Spinal cord (tissue), 10 donors: Measurements from ENCODE around the gene FAM216A. TPM values are rescaled to one million over a fixed set of nuclear protein-coding genes. Genes with fewer than 3 reads are reported as not detected.
"Not testable (repeated sequence)": the region's sequence is repeated elsewhere in the genome, so short reads cannot be mapped to it uniquely, and the experiment has no call there.

Experiments used
- DNase-seq, 6 donors: peaks; one replicate each; pipeline versions ENCODE4 v3.0.0 to v3.0.0-alpha.2; 2013 to 2015; ENCODE audit warnings: low spot score in 6 of 6, low read depth in 4 of 6
- H3K27ac ChIP-seq: one replicate; pipeline ENCODE4 v1.5.1; 2013; ENCODE audit warnings: low read depth, low read length, control low read depth
- H3K27me3 ChIP-seq: one replicate; pipeline ENCODE4 v1.6.1; 2013; ENCODE audit warnings: low read length; ENCODE audit not compliant: control insufficient read depth, insufficient read depth
- H3K36me3 ChIP-seq: one replicate; pipeline ENCODE4 v1.6.1; 2013; ENCODE audit warnings: low read length; ENCODE audit not compliant: control insufficient read depth, insufficient read depth
- H3K4me1 ChIP-seq: one replicate; pipeline ENCODE4 v1.6.1; 2013; ENCODE audit warnings: low read length; ENCODE audit not compliant: control insufficient read depth, insufficient read depth
- H3K4me3 ChIP-seq: one replicate; pipeline ENCODE4 v1.5.1; 2013; ENCODE audit warnings: low read depth, low read length, control low read depth
- H3K9me3 ChIP-seq: one replicate; pipeline ENCODE4 v1.6.1; 2013; ENCODE audit warnings: low read length; ENCODE audit not compliant: control insufficient read depth, insufficient read depth
- WGBS: methylation state at CpG from one replicate; pipeline ENCODE4 v1.1.5; 2013; ENCODE audit warnings: missing lambda C conversion rate; ENCODE audit not compliant: insufficient coverage; 5-methylcytosine and 5-hydroxymethylcytosine counted together
- polyA plus RNA-seq, 2 donors: library from polyadenylated mRNA; unstranded; fragments of 120-200 nt; gene quantifications; one replicate each; pipeline ENCODE4 v1.2.1, GENCODE V29; 2013; ENCODE audit not compliant: insufficient read length in 2 of 2
- total RNA-seq, 2 donors: library from RNA; depleted of rRNA in 1 of 2; stranded (reverse); fragments of 120-200 nt in 1 of 2; fragments of >200 nt in 1 of 2; gene quantifications; one replicate each; pipeline versions ENCODE4 v1.2.3 to v1.2.4, GENCODE V29; 2013 to 2014
- donor health status: healthy.

FAM216A gene
- total and polyA plus RNA-seq, 4 donors = 24.4 to 77.2 (median 53.4) TPM

DNA sequence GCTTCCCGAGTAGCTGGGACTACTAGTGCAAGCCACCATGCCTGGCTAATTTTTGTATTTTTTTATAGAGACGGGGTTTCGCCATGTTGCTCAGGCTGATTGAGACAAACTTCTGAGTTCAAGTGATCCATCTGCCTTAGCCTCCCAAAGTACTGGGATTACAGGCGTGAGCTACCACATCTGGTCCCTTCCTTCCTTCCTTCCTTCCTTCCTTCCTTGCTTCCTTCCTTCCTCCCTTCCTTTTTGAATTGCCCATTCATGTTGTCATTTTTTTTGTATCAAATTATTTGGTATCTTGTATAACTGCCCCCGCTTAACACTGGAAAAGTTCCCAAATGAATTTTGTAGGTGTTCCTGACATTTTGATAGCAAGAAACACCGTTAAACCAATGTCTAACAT, 45.2 kb downstream of the FAM216A start:
- H3K4me3 ChIP-seq = no peak overlapping the region
- no peaks in the 10 kb centered on the region for H3K36me3 ChIP-seq
- no peak for DNase-seq
- H3K4me1 ChIP-seq = no peaks in the 10 kb centered on the region
- no peaks in the 10 kb centered on the region for H3K9me3 ChIP-seq
- H3K27me3 ChIP-seq = no peaks in the 10 kb centered on the region
- 93% methylated on average over 2 of the region's 6 CpGs for WGBS
- H3K27ac ChIP-seq = no peak overlapping the region

DNA sequence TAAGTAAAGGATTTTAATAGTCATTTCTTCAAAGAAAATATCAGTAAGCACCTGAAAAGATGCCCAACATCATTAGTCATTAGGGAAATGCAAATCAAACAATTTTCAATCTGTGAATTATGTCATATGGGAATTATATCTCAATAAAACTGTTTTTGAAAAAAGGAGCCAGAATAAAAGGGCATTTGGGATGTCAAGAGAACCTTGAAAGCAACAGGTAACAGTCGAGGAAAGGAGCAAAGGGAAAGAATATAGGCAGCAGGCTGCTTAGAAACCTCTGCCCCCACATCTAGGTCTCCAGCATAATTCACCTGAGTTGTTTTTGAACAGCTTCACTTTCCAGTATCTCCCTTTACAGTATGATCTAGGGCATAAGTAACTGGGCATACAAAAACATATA, 45.7 kb downstream of the FAM216A start:
- no peaks in the 10 kb centered on the region for H3K36me3 ChIP-seq
- no peaks in the 10 kb centered on the region for H3K4me1 ChIP-seq
- no peak overlapping the region for H3K27ac ChIP-seq
- H3K4me3 ChIP-seq = no peak overlapping the region
- no peak for DNase-seq
- no peaks in the 10 kb centered on the region for H3K9me3 ChIP-seq
- H3K27me3 ChIP-seq = no peaks in the 10 kb centered on the region
- no CpG with 5 or more reads among the region's 1 CpG for WGBS

DNA sequence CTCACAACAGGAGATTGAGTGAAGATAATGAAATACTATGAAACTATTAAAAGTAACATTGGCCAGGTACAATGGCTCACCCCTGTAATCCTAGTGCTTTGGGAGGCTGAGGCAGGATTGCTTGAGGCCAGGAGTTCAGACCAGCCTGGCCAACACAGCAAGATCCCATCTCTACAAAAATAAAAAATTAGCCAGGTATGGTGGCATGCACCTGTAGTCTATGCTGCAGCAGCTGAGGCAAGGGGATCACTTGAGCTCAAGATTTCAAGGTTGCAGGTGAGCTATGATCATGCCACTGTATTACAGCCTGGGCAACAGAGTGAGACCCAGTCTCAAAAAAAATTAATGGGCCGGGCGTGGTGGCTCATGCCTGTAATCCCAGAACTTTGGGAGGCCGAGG, 48.4 kb downstream of the FAM216A start:
- no peak overlapping the region for H3K27ac ChIP-seq
- H3K4me3 ChIP-seq = no peak overlapping the region
- no peaks in the 10 kb centered on the region for H3K9me3 ChIP-seq
- no peak for DNase-seq
- 86% methylated on average over 3 of the region's 3 CpGs for whole genome bisulfite sequencing
- no peaks in the 10 kb centered on the region for H3K36me3 ChIP-seq
- no peaks in the 10 kb centered on the region for H3K27me3 ChIP-seq
- H3K4me1 ChIP-seq = no peaks in the 10 kb centered on the region

DNA sequence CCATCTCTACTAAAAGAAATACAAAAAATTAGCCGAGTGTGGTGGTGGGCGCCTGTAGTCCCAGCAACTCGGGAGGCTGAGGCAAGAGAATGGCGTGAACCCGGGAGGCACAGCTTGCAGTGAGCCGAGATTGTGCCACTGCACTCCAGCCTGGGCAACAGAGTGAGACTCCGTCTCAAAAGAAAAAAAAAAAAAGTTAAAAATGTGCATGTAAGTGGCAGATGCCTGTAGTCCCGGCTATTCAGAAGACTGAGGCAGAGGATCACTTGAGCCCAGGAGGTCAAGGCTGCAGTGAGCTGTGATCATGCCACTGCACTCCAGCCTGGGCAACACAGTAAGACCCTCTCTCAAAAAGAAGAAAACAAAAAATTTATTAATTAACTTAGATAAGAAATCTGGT, 49.4 kb downstream of the FAM216A start:
- H3K4me3 ChIP-seq, H3K36me3 ChIP-seq, H3K27me3 ChIP-seq, H3K27ac ChIP-seq, H3K4me1 ChIP-seq, DNase-seq, H3K9me3 ChIP-seq: not testable (repeated sequence)
- no CpG with 5 or more reads among the region's 8 CpGs for WGBS

DNA sequence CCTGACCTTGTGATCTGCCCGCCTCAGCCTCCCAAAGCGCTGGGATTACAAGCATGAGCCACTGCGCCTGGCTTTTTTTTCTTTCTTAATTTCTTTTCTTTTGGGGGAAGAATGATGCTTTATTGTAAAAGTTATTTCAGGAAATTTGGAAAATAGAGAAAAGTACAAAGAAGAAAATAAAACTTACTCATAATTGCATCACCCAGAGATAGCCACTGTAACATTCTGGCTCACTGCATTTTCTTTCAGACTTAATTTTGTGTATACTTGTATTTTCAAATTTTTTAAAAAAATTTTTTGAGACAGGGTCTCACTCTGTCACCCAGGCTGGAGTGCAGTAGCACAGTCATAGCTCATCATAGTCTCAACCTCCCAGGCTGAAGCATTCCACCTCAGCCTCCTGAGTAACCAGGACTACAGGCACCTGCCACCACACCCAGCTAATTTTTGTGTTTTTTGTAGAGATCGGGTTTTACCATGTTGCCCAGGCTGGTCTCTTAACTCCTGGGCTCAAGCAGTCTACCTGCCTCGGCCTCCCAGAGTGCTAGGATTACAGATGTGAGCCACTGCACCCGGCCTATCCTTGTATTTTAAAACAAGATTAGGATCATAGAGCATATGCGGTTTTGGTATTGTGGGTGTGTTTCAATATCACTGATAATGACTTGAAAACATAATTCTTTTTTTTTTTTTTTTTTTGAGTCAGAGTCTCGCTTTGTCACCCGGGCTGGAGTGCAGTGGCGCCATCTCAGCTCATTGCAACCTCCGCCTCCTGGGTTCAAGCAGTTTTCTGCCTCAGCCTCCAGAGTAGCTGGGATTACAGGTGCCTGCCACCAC, 52.4 kb downstream of the FAM216A start:
- 93% methylated on average over 6 of the region's 11 CpGs for WGBS
- not testable (repeated sequence) for H3K27me3 ChIP-seq, DNase-seq

DNA sequence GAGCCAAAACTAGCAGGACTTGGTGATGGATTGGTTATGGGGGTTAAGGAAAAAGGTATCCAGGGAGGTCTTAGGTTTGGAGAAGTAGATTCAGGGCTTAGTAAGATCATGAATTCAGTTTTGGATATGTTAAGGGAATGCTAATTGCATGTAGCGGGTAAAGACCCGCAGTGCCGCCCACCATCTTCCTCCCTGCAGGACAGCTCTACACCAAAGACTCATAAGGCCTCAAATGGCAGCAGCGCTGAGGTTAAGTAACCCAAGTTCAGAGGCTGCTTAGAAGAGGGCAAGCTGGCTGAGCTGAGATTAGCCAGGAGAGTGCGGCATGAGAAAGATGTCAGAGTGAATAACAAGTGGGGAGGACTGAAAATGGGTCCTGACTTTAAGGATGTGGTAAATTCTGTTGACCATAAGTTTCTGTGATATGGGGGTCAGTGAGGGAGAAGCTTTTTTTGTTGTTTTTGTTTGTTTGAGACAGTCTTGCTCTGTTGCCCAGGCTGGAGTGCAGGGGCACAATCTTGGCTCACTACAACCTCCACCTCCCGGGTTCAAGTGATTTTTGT, 59.7 kb downstream of the FAM216A start:
- Histone ChIP-seq H3K27ac (no peak overlapping the region), H3K27me3 (no peaks in the 10 kb centered on the region), H3K9me3 (no peaks in the 10 kb centered on the region), H3K36me3 (peaks cover 3% of the 10 kb centered on the region), H3K4me3 (no peak overlapping the region), H3K4me1 (no peaks in the 10 kb centered on the region)
- 89% methylated on average over 3 of the region's 6 CpGs for WGBS
- no peak for DNase-seq

More for the DNA sequence above, 52.4 kb downstream of the FAM216A start:
- not testable (repeated sequence) for H3K27ac ChIP-seq, H3K9me3 ChIP-seq, H3K4me3 ChIP-seq, H3K36me3 ChIP-seq, H3K4me1 ChIP-seq

DNA sequence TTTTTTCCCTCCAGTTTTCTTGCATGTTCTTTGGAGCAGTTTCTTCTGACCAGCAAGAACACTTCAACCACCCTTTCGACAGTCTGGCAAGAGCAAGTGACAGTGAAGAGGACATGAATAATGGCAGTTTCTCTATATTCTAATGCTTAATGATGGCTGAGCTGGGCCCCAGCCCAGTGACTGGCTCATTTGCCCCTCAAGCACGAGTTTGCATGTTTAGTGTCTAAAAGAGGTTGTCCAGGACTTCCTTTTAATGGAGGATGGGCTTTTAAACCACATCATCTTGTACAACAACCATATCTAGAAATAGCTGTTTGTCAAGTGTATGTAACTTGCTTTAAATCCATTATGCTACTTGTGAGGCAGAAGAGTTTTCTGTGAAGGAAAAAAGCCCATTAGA, 61.9 kb downstream of the FAM216A start:
- Histone ChIP-seq H3K27ac (no peak overlapping the region), H3K27me3 (no peaks in the 10 kb centered on the region)
- WGBS = no CpG with 5 or more reads among the region's 2 CpGs

DNA sequence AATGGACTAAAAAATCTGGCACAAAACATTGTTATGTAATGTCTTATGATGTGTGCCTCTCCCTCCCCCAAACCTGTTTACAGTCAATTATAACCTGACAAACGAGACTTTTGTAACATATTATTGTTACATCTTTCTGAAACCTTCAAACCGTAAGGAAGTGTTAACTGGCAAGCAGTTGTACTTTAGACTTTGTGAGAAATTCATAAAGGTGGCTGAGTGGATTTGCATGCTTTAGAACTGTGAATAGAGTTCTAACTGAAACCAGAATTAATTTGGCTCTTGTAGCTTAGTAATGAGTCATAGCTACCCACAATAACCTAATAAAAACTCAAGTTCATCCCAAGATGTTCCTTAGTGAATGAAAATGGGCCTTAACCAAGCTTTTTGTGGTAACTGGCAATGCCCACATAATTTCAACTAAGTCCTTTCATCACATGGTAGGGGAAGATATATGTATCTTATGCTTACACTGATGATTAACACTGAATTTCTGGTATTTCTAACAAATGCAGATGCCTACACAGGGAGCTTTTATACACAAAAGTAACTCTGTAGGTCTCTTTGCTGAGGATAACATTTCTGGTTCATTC, 63.2 kb downstream of the FAM216A start:
- Histone ChIP-seq H3K36me3 (peaks cover 3% of the 10 kb centered on the region), H3K4me3 (no peak overlapping the region), H3K27ac (no peak overlapping the region), H3K9me3 (no peaks in the 10 kb centered on the region), H3K4me1 (no peaks in the 10 kb centered on the region), H3K27me3 (no peaks in the 10 kb centered on the region)
- no CpG with 5 or more reads among the region's 2 CpGs for WGBS
- no peak for DNase-seq

More for the DNA sequence above, 61.9 kb downstream of the FAM216A start:
- H3K4me3 ChIP-seq = no peak overlapping the region
- H3K36me3 ChIP-seq = peaks cover 3% of the 10 kb centered on the region
- DNase-seq = peak in 2 of 6 donors; percentile 6 to 40
- H3K9me3 ChIP-seq = no peaks in the 10 kb centered on the region
- no peaks in the 10 kb centered on the region for H3K4me1 ChIP-seq

DNA sequence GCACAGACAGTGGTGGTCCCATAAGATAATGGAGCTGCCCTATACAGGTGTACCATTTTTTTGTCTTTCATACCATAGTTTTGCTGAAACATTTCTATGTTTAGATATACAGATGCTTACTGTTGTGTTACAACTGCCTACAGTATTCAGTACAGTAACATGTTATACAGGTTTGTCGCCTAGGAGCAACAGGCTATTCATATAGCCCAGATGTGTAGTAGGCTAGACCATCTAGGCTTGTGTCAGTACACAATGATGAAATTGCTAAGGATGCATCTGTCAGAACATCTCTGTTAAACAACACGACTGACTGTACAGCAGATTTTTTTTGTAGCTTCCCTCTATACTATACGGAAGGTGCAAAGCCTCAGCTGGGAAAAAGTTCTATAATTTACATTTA, 64.0 kb downstream of the FAM216A start:
- H3K27ac ChIP-seq = no peak overlapping the region
- WGBS = no CpG with 5 or more reads among the region's 3 CpGs
- no peaks in the 10 kb centered on the region for H3K27me3 ChIP-seq
- H3K9me3 ChIP-seq = no peaks in the 10 kb centered on the region
- H3K36me3 ChIP-seq = peaks cover 5% of the 10 kb centered on the region
- no peaks in the 10 kb centered on the region for H3K4me1 ChIP-seq
- DNase-seq = no peak
- H3K4me3 ChIP-seq = no peak overlapping the region

DNA sequence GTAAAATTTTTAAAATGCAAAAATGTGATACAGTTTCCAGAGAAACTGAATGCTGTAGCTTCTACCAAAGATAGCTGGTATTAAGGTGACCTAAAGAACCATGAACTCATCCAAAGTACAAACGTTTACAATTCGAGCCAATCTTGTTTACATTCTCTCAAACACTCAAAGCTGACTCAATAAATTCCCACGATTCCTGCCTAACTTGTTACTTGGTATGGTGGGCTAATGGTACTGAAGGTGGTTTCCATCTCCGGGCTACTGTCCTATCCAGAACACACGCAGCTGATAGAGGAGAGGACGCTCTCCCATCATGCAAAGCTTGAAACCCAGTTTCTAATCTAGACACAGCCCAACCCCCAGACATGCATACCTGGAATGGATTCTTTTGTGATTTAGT, 65.0 kb downstream of the FAM216A start:
- H3K36me3 ChIP-seq = peaks cover 8% of the 10 kb centered on the region

More for the DNA sequence above, 65.0 kb downstream of the FAM216A start:
- Histone ChIP-seq H3K4me1 (no peaks in the 10 kb centered on the region), H3K27ac (no peak overlapping the region), H3K4me3 (no peak overlapping the region), H3K27me3 (no peaks in the 10 kb centered on the region), H3K9me3 (no peaks in the 10 kb centered on the region)
- no CpG with 5 or more reads among the region's 6 CpGs for WGBS
- DNase-seq = no peak
